ENCODE data around the gene CXorf65.

DNA sequence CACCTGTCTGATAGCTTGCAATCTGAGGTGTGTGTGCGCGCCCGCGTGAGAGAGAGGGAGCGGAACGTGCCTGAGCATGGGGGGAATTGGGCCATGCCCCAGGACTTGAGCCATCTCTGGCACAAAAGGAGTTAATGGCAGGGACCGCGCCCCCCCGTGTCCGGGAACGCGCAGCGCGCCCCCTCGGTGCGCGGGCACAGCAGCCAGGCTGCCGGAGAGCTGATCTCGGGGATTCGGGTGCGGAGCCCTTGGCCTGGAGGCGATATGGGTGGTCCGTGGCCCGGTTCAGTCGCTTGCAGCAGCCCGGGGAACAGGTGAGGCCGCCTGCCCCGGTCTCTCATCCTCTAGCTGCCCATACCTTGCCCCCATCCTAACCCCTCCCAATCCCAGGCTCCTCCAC lies 38.1 kb upstream of the CXorf65 start, which contains the start of gene NLGN3:
- TF ChIP-seq, protein P1, sequence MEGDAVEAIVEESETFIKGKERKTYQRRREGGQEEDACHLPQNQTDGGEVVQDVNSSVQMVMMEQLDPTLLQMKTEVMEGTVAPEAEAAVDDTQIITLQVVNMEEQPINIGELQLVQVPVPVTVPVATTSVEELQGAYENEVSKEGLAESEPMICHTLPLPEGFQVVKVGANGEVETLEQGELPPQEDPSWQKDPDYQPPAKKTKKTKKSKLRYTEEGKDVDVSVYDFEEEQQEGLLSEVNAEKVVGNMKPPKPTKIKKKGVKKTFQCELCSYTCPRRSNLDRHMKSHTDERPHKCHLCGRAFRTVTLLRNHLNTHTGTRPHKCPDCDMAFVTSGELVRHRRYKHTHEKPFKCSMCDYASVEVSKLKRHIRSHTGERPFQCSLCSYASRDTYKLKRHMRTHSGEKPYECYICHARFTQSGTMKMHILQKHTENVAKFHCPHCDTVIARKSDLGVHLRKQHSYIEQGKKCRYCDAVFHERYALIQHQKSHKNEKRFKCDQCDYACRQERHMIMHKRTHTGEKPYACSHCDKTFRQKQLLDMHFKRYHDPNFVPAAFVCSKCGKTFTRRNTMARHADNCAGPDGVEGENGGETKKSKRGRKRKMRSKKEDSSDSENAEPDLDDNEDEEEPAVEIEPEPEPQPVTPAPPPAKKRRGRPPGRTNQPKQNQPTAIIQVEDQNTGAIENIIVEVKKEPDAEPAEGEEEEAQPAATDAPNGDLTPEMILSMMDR (IDR thresholded peaks at IDR 0.05): no peak
- no peak for TF ChIP-seq POLR2AphosphoS5 (IDR thresholded peaks at IDR 0.05)
- TF ChIP-seq POLR2A (IDR thresholded peaks at IDR 0.05; ENCODE audit: low read depth): no peak

Measured in esophagus muscularis mucosa (tissue), 3 donors.